SK-N-MC (cell line): ENCODE results near the gene BRAF.
"Not testable (repeated sequence)": the region's sequence is repeated elsewhere in the genome, so short reads cannot be mapped to it uniquely, and the experiment has no call there.

Experiments
- DNase-seq: peaks from one replicate; pipeline ENCODE4 v3.0.0-alpha.2; 2011; ENCODE audit warnings: low read depth, low spot score
- H3K27ac ChIP-seq: fragments of 200-600 bp; sonication (generic); 2 replicates; pipeline ENCODE4 v1.5.1; 2016; ENCODE audit warnings: mixed run types
- H3K36me3 ChIP-seq: fragments of 200-600 bp; sonication (generic); 2 replicates; pipeline ENCODE4 v1.6.1; 2017; ENCODE audit warnings: antibody characterized with exemption, low read length, mixed read lengths; ENCODE audit not compliant: insufficient read depth
- H3K4me3 ChIP-seq: fragments of 200-600 bp; sonication (generic); 2 replicates; pipeline ENCODE4 v1.5.1; 2016
- H3K9ac ChIP-seq: fragments of 200-600 bp; sonication (generic); 2 replicates; pipeline ENCODE4 v1.8.0; 2017; ENCODE audit warnings: mixed run types, mixed read lengths; ENCODE audit not compliant: insufficient read length
- H3K9me3 ChIP-seq: fragments of 200-600 bp; sonication (generic); 2 replicates; pipeline ENCODE4 v1.6.1; 2017; ENCODE audit warnings: low read depth, mild to moderate bottlenecking, antibody characterized with exemption, low read length, moderate library complexity, mixed read lengths
- EZH2 ChIP-seq: fragments of 200-600 bp; sonication (generic); IDR thresholded peaks from one replicate; pipeline ENCODE4 v1.6.1; 2017; ENCODE audit warnings: antibody characterized with exemption
- FOXP2 ChIP-seq: optimal IDR thresholded peaks from 2 replicates; pipeline ENCODE3; 2011; ENCODE audit warnings: mild to moderate bottlenecking, moderate library complexity; ENCODE audit not compliant: insufficient read depth; ENCODE audit errors: extremely low read length, control extremely low read depth
- POLR2AphosphoS5 ChIP-seq: IDR thresholded peaks from 2 replicates; pipeline ENCODE4 v1.6.1; 2012; ENCODE audit warnings: mild to moderate bottlenecking, low read depth, low read length, borderline replicate concordance

BRAF gene

DNA sequence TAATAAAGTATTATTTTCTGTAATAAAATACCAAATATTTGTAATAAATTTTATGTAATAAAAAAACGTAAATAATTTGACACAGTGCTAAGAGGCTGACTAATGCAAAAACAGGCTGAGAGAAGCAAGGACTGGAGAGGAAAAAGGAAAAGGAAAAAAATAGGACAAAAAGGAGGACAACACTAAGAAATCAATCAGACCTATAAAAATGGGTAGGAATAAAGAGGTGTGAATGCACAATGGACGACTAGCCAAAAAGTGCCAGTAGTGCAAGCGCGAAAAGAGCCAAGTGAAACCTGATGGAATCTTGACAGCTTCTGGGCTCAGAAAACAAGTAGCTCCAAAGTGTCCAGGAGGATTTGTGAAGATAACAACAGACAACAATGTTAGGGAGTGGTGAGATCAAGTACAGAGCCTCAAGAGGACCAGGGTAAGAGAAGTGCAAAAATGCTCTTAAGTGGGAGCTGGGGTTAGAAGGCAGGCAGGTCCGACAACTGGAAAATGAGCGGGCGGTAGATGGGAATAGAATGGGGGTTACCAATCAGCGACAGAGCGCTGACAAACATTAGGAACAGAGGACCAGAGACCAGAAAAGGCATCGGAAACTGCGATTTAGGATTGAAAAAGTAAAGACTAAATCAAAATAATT lies 1.2 kb downstream of the BRAF start:
- Histone ChIP-seq H3K9me3 (no peaks in the 10 kb centered on the region), H3K4me3 (peak overlapping the region; percentile 85), H3K27ac (peak overlapping the region; percentile 85; the same call in 1 of the 2 replicates), H3K9ac (peak overlapping the region; percentile 91), H3K36me3 (no peaks in the 10 kb centered on the region)
- DNase-seq: no peak
- no peak for TF ChIP-seq EZH2
- TF ChIP-seq FOXP2: no peak
- no peak for TF ChIP-seq POLR2AphosphoS5

DNA sequence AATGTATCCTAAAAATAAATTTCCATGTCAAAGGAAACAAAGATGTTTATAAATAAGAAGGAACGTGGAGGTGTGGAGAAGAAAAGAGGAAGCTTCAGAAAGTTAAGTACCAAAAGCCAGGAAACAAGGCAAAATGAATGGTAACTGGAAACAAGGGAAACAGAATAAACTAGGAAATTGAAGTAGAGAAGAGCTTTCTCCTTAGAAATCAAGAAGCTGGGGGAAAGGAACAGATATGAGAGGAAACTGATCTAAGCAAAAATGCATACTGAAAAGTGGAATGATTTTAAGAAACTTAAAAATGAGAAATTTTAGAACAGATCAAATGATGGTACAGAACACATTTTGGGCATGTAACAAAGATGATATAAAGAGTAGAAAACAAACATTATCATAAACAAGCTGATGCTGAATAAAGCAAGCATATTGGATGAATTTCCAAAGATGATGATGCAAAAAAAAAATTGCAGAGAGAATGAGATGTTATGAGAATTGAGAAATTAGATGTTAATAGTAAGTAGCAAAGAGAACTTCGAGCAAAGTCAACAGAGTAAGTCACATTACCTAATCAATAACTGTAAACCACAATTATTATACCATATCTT lies 1.9 kb downstream of the BRAF start:
- Histone ChIP-seq H3K9me3 (0 out of 2 replicates have a peak, but pooled peaks cover 3% of the 10 kb centered on the region), H3K36me3 (no peaks in the 10 kb centered on the region), H3K9ac (peak overlapping the region; percentile 4), H3K27ac (no peak overlapping the region; the same call in 1 of the 2 replicates), H3K4me3 (peak overlapping the region; percentile 85)
- no peak for DNase-seq
- TF ChIP-seq FOXP2 (no peak), POLR2AphosphoS5 (no peak), EZH2 (no peak)

DNA sequence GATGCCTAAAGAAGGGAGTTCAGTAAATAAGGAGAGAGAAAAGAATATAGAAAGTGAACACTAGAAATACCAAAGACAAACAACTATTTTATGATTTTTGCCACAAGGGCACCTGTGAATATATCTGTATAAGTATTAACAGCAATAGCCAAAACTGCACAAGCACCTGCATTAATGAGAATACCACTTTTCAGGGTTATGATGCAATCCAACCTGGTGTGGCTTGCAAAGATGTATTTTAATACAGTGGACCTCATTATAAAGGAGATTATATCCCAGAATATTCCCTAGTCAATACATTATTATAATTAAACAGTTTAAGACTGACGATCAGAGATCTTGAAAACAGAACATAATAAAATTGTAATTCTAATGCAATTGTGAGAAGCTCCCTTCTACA lies 4.0 kb downstream of the BRAF start:
- Histone ChIP-seq H3K9me3 (0 out of 2 replicates have a peak, but pooled peaks cover 3% of the 10 kb centered on the region), H3K9ac (no peak overlapping the region), H3K27ac (no peak overlapping the region), H3K36me3 (no peaks in the 10 kb centered on the region), H3K4me3 (no peak overlapping the region)
- DNase-seq: no peak
- TF ChIP-seq FOXP2 (no peak), POLR2AphosphoS5 (no peak), EZH2 (no peak)

DNA sequence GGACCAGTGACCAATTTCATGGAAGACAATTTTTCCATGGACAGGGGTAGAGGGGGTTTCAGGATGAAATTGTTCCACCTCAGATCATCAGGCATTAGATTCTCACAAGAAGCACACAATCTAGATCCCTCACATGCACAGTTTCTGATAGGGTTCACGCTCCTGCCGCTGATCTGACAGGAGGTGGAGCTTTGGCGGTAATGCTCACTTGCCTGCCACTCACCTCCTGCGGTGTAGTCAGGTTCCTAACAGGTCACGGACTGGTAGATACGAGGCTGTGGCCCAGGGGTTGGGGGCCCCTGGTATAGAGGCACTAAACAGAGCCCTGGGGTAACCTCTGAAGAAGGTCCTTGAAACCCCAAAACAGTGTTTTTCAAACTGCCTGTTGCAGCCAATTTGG lies 6.5 kb downstream of the BRAF start:
- 0 out of 2 replicates have a peak, but pooled peaks cover 3% of the 10 kb centered on the region for H3K9me3 ChIP-seq
- no peak overlapping the region for H3K9ac ChIP-seq
- no peak overlapping the region for H3K27ac ChIP-seq
- DNase-seq: no peak
- no peak for TF ChIP-seq EZH2
- TF ChIP-seq FOXP2: no peak
- no peak for TF ChIP-seq POLR2AphosphoS5
- H3K36me3 ChIP-seq: no peaks in the 10 kb centered on the region
- no peak overlapping the region for H3K4me3 ChIP-seq

DNA sequence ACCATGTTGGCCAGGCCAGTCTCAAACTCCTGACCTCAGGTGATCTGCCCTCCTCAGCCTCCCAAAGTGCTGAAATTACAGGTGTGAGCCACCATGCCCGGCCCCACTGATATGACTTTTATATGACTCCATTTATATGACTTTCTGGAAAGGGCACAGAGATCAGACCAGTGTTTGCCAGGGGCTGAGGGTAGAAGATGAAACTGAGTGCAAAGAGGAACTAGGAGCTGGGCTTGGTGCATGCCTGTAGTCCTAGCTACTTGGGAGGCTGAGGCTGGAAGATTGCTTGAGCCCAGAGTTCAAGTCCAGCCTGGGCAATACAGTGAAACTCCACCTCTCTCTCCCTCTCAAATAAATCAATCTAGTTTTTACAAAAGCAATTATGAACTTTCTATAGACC lies 7.5 kb downstream of the BRAF start:
- no peak for TF ChIP-seq POLR2AphosphoS5
- no peak for TF ChIP-seq EZH2
- TF ChIP-seq FOXP2: no peak
- DNase-seq: no peak
- H3K4me3 ChIP-seq: no peak overlapping the region
- no peaks in the 10 kb centered on the region for H3K36me3 ChIP-seq
- H3K9ac ChIP-seq: no peak overlapping the region
- 0 out of 2 replicates have a peak, but pooled peaks cover 3% of the 10 kb centered on the region for H3K9me3 ChIP-seq
- H3K27ac ChIP-seq: no peak overlapping the region

DNA sequence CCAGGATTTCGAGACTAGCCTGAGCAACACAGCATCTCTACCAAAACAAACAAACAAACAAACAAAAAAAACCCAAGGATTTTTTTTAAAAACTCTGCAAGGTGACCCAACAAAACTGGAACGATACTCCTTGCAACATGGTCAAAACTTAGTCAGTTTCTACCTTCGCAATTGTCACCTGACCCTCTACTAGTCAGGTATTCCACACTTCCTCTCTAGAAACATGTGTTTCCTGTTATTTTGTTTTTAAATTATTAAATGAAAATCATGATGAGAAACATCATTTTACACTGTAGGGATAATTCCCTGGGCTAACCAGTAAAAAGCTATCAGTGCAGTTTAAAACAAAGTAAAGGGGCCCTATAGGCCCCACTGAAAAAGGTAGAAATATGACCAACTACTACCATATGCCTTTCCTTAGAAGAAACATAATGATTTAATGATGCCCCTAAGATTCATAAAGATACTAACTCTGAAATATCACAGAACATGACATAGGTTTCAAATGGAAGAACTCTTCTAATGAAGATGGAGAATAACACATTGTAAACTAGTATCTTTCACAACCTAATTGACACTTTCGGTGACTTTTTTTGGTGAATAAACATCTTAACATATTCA lies 8.7 kb downstream of the BRAF start:
- H3K4me3 ChIP-seq: no peak overlapping the region
- TF ChIP-seq FOXP2 (no peak), EZH2 (no peak), POLR2AphosphoS5 (no peak)
- H3K9ac ChIP-seq: no peak overlapping the region
- no peak overlapping the region for H3K27ac ChIP-seq
- DNase-seq: no peak
- no peaks in the 10 kb centered on the region for H3K36me3 ChIP-seq
- H3K9me3 ChIP-seq: 0 out of 2 replicates have a peak, but pooled peaks cover 3% of the 10 kb centered on the region

DNA sequence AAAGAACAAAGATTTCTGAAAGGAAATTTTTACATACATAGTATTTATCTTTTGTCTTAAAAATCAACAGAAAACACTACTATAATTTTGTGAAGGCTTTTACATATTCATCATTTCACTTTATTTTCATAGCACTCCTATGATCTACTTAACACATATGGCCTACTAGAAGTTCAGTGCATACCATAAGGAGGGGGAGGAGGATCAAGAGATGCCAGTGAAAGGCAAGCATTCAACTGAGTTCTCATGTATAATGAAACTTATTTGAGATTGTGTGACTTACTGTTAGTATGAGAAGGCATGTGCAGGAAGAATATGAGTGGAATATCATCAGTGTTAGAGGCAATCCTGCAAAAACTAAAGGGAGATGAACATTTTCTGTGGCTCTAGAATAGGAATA lies 10.6 kb downstream of the BRAF start:
- H3K9ac ChIP-seq: no peak overlapping the region
- 0 out of 2 replicates have a peak, but pooled peaks cover 3% of the 10 kb centered on the region for H3K9me3 ChIP-seq
- 0 out of 2 replicates have a peak overlapping the region, but pooled peaks have one; percentile 5 for H3K27ac ChIP-seq
- H3K4me3 ChIP-seq: no peak overlapping the region
- no peak for DNase-seq
- peaks cover 5% of the 10 kb centered on the region; the same call in 1 of the 2 replicates for H3K36me3 ChIP-seq
- TF ChIP-seq EZH2 (no peak), POLR2AphosphoS5 (no peak), FOXP2 (no peak)

DNA sequence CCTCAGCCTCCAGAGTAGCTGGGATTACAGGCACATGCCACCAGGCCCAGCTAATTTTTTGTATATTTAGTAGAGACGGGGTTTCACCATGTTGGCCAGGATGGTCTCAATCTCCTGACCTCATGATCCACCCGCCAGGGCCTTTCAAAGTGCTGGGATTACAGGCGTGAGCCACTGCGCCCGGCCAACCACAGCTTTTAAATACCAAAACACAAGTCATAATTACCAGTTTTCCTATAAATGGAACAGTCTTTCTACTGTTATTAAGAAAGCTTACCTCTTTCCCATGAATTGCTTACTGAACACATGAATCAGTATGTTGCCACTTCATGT lies 11.2 kb downstream of the BRAF start:
- H3K9ac ChIP-seq, H3K36me3 ChIP-seq, H3K27ac ChIP-seq, H3K4me3 ChIP-seq, H3K9me3 ChIP-seq, DNase-seq: not testable (repeated sequence)
